HEK293 (cell line): ENCODE results near the gene PCLO.
"Not testable (repeated sequence)": the region's sequence is repeated elsewhere in the genome, so short reads cannot be mapped to it uniquely, and the experiment has no call there.

Experiments
- CTCF ChIA-PET: fragments of 350-600 bp; formaldehyde crosslinking; extraction: SDS; loops from one replicate; lab custom pipeline; 2021; ENCODE audit warnings: antibody characterized with exemption; lab: Yijun Ruan, JAX
- POLR2A ChIA-PET: fragments of 300-600 bp; formaldehyde crosslinking; extraction: SDS; loops from one replicate; lab custom pipeline; 2020; ENCODE audit warnings: antibody characterized with exemption, inconsistent platforms; lab: Yijun Ruan, JAX
- H3K27ac ChIP-seq: fragments of 200-500 bp; sonication (Bioruptor generic); 2 replicates; pipeline ENCODE4 v1.5.1; 2014; ENCODE audit warnings: low read depth, low read length, control low read depth, inconsistent platforms; ENCODE audit errors: extremely low read depth
- H3K36me3 ChIP-seq, 2 experiments: fragments of 200-500 bp in 1 of 2; sonication (Bioruptor generic) in 1 of 2; 1 replicate in 1 of 2; 2 replicates in 1 of 2; pipeline ENCODE4 v1.5.1; 2014 to 2017; ENCODE audit warnings: inconsistent platforms in 2 of 2, low read length in 2 of 2; ENCODE audit not compliant: control insufficient read depth in 2 of 2, insufficient read depth in 1 of 2
- H3K4me1 ChIP-seq: fragments of 200-500 bp; sonication (Bioruptor generic); 2 replicates; pipeline ENCODE4 v1.5.1; 2014; ENCODE audit warnings: mild to moderate bottlenecking, low read length, inconsistent platforms; ENCODE audit not compliant: control insufficient read depth, insufficient read depth
- H3K4me3 ChIP-seq: 2 replicates; pipeline ENCODE4 v1.5.1; 2011; ENCODE audit warnings: low read depth, mild to moderate bottlenecking, control low read depth, low read length, moderate library complexity
- H3K9me3 ChIP-seq: fragments of 200-500 bp; sonication (Bioruptor generic); 2 replicates; pipeline ENCODE4 v1.5.1; 2014; ENCODE audit warnings: low read depth, low read length, inconsistent platforms; ENCODE audit not compliant: control insufficient read depth, insufficient read depth
- EGR2 ChIP-seq: fragments of 450-650 bp; formaldehyde crosslinking; IDR thresholded peaks from 2 replicates; pipeline ENCODE4 v1.5.1; 2016; ENCODE audit warnings: low read depth, missing biosample characterization, missing genetic modification characterization
- GFI1B ChIP-seq: fragments of 450-650 bp; formaldehyde crosslinking; IDR thresholded peaks from 2 replicates; pipeline ENCODE4 v1.5.1; 2016; ENCODE audit warnings: missing biosample characterization, missing genetic modification characterization
- GLI2 ChIP-seq: fragments of 450-650 bp; formaldehyde crosslinking; IDR thresholded peaks from 2 replicates; pipeline ENCODE4; 2017; ENCODE audit warnings: missing biosample characterization, missing genetic modification characterization, low read depth, borderline replicate concordance
- HOXA7 ChIP-seq: sonication (generic); formaldehyde crosslinking; IDR thresholded peaks from 2 replicates; pipeline ENCODE4 v1.8.1; 2022; ENCODE audit warnings: missing genetic modification reagents, borderline replicate concordance
- KLF9 ChIP-seq: fragments of 450-650 bp; formaldehyde crosslinking; IDR thresholded peaks from 2 replicates; pipeline ENCODE4 v1.5.1; 2016; ENCODE audit warnings: missing biosample characterization, missing genetic modification characterization, low read depth
- SALL2 ChIP-seq: fragments of 450-650 bp; formaldehyde crosslinking; IDR thresholded peaks from 2 replicates; pipeline ENCODE4 v1.5.0; 2017; ENCODE audit warnings: missing biosample characterization, mild to moderate bottlenecking, missing genetic modification characterization, borderline replicate concordance
- ZNF10 ChIP-seq: fragments of 450-650 bp; formaldehyde crosslinking; IDR thresholded peaks from 2 replicates; pipeline ENCODE4 v1.5.1; 2017; ENCODE audit warnings: missing biosample characterization, missing genetic modification characterization
- ZNF169 ChIP-seq: fragments of 450-650 bp; formaldehyde crosslinking; IDR thresholded peaks from 2 replicates; pipeline ENCODE4 v1.5.1; 2016; ENCODE audit warnings: missing biosample characterization, missing genetic modification characterization
- ZNF391 ChIP-seq: fragments of 450-650 bp; formaldehyde crosslinking; IDR thresholded peaks from 2 replicates; pipeline ENCODE4 v1.5.1; 2016; ENCODE audit warnings: low read depth, missing biosample characterization, missing genetic modification characterization, borderline replicate concordance
- ZNF433 ChIP-seq: fragments of 450-650 bp; formaldehyde crosslinking; IDR thresholded peaks from 2 replicates; pipeline ENCODE4 v1.5.1; 2016; ENCODE audit warnings: missing biosample characterization, missing genetic modification characterization, low read depth
- ZNF488 ChIP-seq: fragments of 450-650 bp; formaldehyde crosslinking; IDR thresholded peaks from 2 replicates; pipeline ENCODE4 v1.5.1; 2016; ENCODE audit warnings: missing biosample characterization, missing genetic modification characterization
- ZNF555 ChIP-seq: fragments of 450-650 bp; formaldehyde crosslinking; conservative IDR thresholded peaks from 2 replicates; pipeline ENCODE4 v1.5.1; 2017; ENCODE audit warnings: missing biosample characterization, mild to moderate bottlenecking, missing genetic modification characterization, inconsistent platforms
- ZNF654 ChIP-seq: fragments of 450-650 bp; formaldehyde crosslinking; IDR thresholded peaks from 2 replicates; pipeline ENCODE4 v1.5.1; 2016; ENCODE audit warnings: low read depth, missing biosample characterization, missing genetic modification characterization
- ZNF704 ChIP-seq: fragments of 450-650 bp; formaldehyde crosslinking; IDR thresholded peaks from 2 replicates; pipeline ENCODE4 v1.5.1; 2016; ENCODE audit warnings: missing biosample characterization, missing genetic modification characterization
- ZNF830 ChIP-seq: fragments of 450-650 bp; IDR thresholded peaks from 2 replicates; pipeline ENCODE4 v1.5.0; 2018; ENCODE audit warnings: missing biosample characterization, missing genetic modification characterization, low read depth, mild to moderate bottlenecking, moderate library complexity
- TF ChIP-seq, protein P1 (sequence below): fragments of 450-650 bp; formaldehyde crosslinking; IDR thresholded peaks from 2 replicates; pipeline ENCODE4 v1.5.1; 2017; ENCODE audit warnings: missing biosample characterization, missing genetic modification characterization
- TF ChIP-seq, protein P2 (sequence below): fragments of 450-650 bp; formaldehyde crosslinking; IDR thresholded peaks from 2 replicates; pipeline ENCODE4 v1.5.1; 2016; ENCODE audit warnings: missing biosample characterization, missing genetic modification characterization

PCLO gene

DNA sequence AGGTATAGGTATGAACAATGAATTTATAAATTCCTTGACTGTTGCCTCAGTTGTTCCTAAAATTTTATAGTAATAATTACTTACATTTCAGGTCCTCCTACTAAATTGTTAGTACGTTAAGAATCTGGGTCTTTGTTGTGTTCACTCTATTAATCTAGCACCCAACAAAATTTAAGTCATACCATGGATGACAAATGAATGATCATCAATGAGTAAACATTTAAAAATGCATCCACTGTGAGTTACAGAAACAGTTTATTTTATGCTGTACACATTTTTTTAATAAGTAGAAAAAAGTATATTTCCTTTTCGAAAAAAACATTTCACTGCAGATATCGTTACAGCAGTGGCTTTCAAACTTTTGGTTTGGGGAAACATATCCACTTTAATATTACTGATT, 265.2 kb downstream of the PCLO start:
- ChIA-PET POLR2A (no interaction called here), CTCF (interaction anchor here (0.6 kb wide), 1 partner anchor 365 kb away, joined by 4 read pairs; no protein-coding TSS in a partner anchor)
- Histone ChIP-seq H3K27ac (no peak overlapping the region), H3K4me1 (no peaks in the 10 kb centered on the region), H3K36me3 (no peaks in the 10 kb centered on the region), H3K9me3 (no peaks in the 10 kb centered on the region), H3K4me3 (no peak overlapping the region)
- no peak for TF ChIP-seq GLI2 (tag by site-specific recombination)
- no peak for TF ChIP-seq ZNF169 (tag by site-specific recombination)
- no peak for TF ChIP-seq ZNF10
- TF ChIP-seq, protein P1, sequence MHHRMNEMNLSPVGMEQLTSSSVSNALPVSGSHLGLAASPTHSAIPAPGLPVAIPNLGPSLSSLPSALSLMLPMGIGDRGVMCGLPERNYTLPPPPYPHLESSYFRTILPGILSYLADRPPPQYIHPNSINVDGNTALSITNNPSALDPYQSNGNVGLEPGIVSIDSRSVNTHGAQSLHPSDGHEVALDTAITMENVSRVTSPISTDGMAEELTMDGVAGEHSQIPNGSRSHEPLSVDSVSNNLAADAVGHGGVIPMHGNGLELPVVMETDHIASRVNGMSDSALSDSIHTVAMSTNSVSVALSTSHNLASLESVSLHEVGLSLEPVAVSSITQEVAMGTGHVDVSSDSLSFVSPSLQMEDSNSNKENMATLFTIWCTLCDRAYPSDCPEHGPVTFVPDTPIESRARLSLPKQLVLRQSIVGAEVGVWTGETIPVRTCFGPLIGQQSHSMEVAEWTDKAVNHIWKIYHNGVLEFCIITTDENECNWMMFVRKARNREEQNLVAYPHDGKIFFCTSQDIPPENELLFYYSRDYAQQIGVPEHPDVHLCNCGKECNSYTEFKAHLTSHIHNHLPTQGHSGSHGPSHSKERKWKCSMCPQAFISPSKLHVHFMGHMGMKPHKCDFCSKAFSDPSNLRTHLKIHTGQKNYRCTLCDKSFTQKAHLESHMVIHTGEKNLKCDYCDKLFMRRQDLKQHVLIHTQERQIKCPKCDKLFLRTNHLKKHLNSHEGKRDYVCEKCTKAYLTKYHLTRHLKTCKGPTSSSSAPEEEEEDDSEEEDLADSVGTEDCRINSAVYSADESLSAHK (tag by site-specific recombination): no peak
- TF ChIP-seq EGR2 (tag by site-specific recombination): no peak
- TF ChIP-seq SALL2 (tag by site-specific recombination): no peak
- no peak for TF ChIP-seq KLF9 (tag by site-specific recombination)
- no peak for TF ChIP-seq ZNF704

- H3K4me3 ChIP-seq, H3K9me3 ChIP-seq, H3K27ac ChIP-seq, H3K36me3 ChIP-seq, POLR2A ChIA-PET, H3K4me1 ChIP-seq: not testable (repeated sequence)
- CTCF ChIA-PET: interaction anchor here (1.8 kb wide), 1 partner anchor 84 kb away, joined by 5 read pairs; no protein-coding TSS in a partner anchor
Observed at GRCh38 chr7:82894341-82894740, 268.3 kb downstream of the PCLO start.

- no peak overlapping the region for H3K4me3 ChIP-seq
- TF ChIP-seq HOXA7 (CRISPR knock-in tag): no peak
- no peak for TF ChIP-seq ZNF433 (tag by site-specific recombination)
- no peak for TF ChIP-seq GLI2 (tag by site-specific recombination)
- no peak for TF ChIP-seq GFI1B (tag by site-specific recombination)
- TF ChIP-seq ZNF830 (tag by site-specific recombination): no peak
- TF ChIP-seq, protein P2, sequence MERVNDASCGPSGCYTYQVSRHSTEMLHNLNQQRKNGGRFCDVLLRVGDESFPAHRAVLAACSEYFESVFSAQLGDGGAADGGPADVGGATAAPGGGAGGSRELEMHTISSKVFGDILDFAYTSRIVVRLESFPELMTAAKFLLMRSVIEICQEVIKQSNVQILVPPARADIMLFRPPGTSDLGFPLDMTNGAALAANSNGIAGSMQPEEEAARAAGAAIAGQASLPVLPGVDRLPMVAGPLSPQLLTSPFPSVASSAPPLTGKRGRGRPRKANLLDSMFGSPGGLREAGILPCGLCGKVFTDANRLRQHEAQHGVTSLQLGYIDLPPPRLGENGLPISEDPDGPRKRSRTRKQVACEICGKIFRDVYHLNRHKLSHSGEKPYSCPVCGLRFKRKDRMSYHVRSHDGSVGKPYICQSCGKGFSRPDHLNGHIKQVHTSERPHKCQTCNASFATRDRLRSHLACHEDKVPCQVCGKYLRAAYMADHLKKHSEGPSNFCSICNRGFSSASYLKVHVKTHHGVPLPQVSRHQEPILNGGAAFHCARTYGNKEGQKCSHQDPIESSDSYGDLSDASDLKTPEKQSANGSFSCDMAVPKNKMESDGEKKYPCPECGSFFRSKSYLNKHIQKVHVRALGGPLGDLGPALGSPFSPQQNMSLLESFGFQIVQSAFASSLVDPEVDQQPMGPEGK (tag by site-specific recombination): no peak
- TF ChIP-seq ZNF391 (tag by site-specific recombination): no peak
- TF ChIP-seq ZNF488 (tag by site-specific recombination): no peak
- TF ChIP-seq ZNF555 (tag by site-specific recombination): no peak
- TF ChIP-seq ZNF654 (tag by site-specific recombination): no peak
- POLR2A ChIA-PET: no interaction called here
- CTCF ChIA-PET: no interaction called here
- no peak overlapping the region for H3K27ac ChIP-seq
- H3K9me3 ChIP-seq: no peaks in the 10 kb centered on the region
- no peaks in the 10 kb centered on the region for H3K4me1 ChIP-seq
- H3K36me3 ChIP-seq: no peaks in the 10 kb centered on the region
Observed at GRCh38 chr7:82886324-82886723, 276.4 kb downstream of the PCLO start.
